NCI-H2227 (cell line): ENCODE data around the gene RAD51B.

ENCODE experiments used
- DNase-seq: peaks from one replicate; lab custom pipeline; 2025; ENCODE audit not compliant: unreplicated experiment; lab: John Stamatoyannopoulos, UW

The RAD51B gene

GRCh38 chr14:68669111-68669511, 849.5 kb downstream of the RAD51B start:
- DNase-seq = no peak

GRCh38 chr14:68669603-68670358, 850.2 kb downstream of the RAD51B start:
- DNase-seq = no peak

- DNase-seq = no peak
These were observed 850.8 kb downstream of the RAD51B start for GRCh38 chr14:68670359-68670715.

GRCh38 chr14:68671909-68672308, 852.3 kb downstream of the RAD51B start:
- no peak for DNase-seq

- no peak for DNase-seq
These were observed 853.2 kb downstream of the RAD51B start for GRCh38 chr14:68672609-68673285.

GRCh38 chr14:68673464-68673863, 853.9 kb downstream of the RAD51B start:
- DNase-seq = no peak

GRCh38 chr14:68674538-68675232, 855.1 kb downstream of the RAD51B start:
- no peak for DNase-seq

- DNase-seq = no peak
These were observed 855.6 kb downstream of the RAD51B start for GRCh38 chr14:68675233-68675577.

GRCh38 chr14:68676511-68676943, 856.9 kb downstream of the RAD51B start:
- DNase-seq = no peak

- no peak for DNase-seq
These were observed 857.9 kb downstream of the RAD51B start for GRCh38 chr14:68677476-68677875.

GRCh38 chr14:68677901-68678300, 858.3 kb downstream of the RAD51B start:
- DNase-seq = no peak

- DNase-seq = no peak
These were observed 858.9 kb downstream of the RAD51B start for GRCh38 chr14:68678471-68678870.

- no peak for DNase-seq
These were observed 859.7 kb downstream of the RAD51B start for GRCh38 chr14:68679301-68679700.

GRCh38 chr14:68679746-68680467, 860.3 kb downstream of the RAD51B start:
- DNase-seq = no peak

- DNase-seq = no peak
These were observed 861.0 kb downstream of the RAD51B start for GRCh38 chr14:68680541-68681051.

- no peak for DNase-seq
These were observed 861.9 kb downstream of the RAD51B start for GRCh38 chr14:68681256-68682011.

- peak; percentile 56 for DNase-seq
These were observed 862.9 kb downstream of the RAD51B start for GRCh38 chr14:68682166-68683103.

GRCh38 chr14:68683326-68683725, 863.7 kb downstream of the RAD51B start:
- DNase-seq = no peak
